HCT116 (cell line): ENCODE measurements around the gene MBTPS1.

ENCODE experiments used
- CTCF ChIP-seq, 3 experiments: fragments of 200-600 bp in 1 of 3; sonication (generic) in 1 of 3; IDR thresholded peaks in 2 of 3; conservative IDR thresholded peaks in 1 of 3; 2 replicates each; pipeline ENCODE4 v1.5.1; 2012 to 2017; ENCODE audit warnings: low read depth in 2 of 3, low read length in 2 of 3, antibody characterized with exemption in 1 of 3, borderline replicate concordance in 1 of 3, control low read depth in 1 of 3, mild to moderate bottlenecking in 1 of 3, mixed read lengths in 1 of 3, mixed run types in 1 of 3, moderate library complexity in 1 of 3; ENCODE audit not compliant: insufficient read depth in 1 of 3
- ZNF274 ChIP-seq: fragments of 200-500 bp; sonication (Bioruptor generic); IDR thresholded peaks from 2 replicates; pipeline ENCODE4 v1.6.1; 2014; ENCODE audit warnings: mild to moderate bottlenecking, low read depth, low read length, inconsistent platforms

- no peak for TF ChIP-seq ZNF274
- TF ChIP-seq CTCF (IDR thresholded peaks at IDR 0.05 in 2 of 3, conservative IDR thresholded peaks at IDR 0.05 in 1 of 3; ENCODE audit: borderline replicate concordance in 1 of 3, insufficient read depth in 1 of 3, low read depth in 2 of 3, low read length in 2 of 3): no peak
These were observed 67.9 kb downstream of the MBTPS1 start for GRCh38 chr16:84048871-84049270.
